Measurements from ENCODE around the gene CLGN. TPM values are rescaled to one million over a fixed set of nuclear protein-coding genes. Genes with fewer than 3 reads are reported as not detected.

Gene CLGN
- total RNA-seq, 1 experiment from 2014 or later: 5.5 TPM

GRCh38 chr4:140363051-140363450 is 64.4 kb downstream of the CLGN start:
- Mint-ChIP-seq H3K27me3 (ENCODE audit: insufficient read depth, unreplicated experiment) (no peaks in the 10 kb centered on the region), H3K36me3 (ENCODE audit: insufficient read depth, unreplicated experiment) (no peaks in the 10 kb centered on the region), H3K4me3 (ENCODE audit: unreplicated experiment) (no peak overlapping the region), H3K9me3 (ENCODE audit: unreplicated experiment) (no peaks in the 10 kb centered on the region), H3K27ac (ENCODE audit: unreplicated experiment) (no peak overlapping the region), H3K4me1 (ENCODE audit: low read depth, unreplicated experiment) (peaks cover 7% of the 10 kb centered on the region)
- intact Hi-C loops (cut with micrococcal nuclease; ENCODE audit: unreplicated experiment): no loop called here
- Histone ChIP-seq H3K27me3 (replicated peaks; ENCODE audit: control insufficient read depth, insufficient read depth, low read length) (no peaks in the 10 kb centered on the region), H3K4me3 (ENCODE audit: low read depth, low read length) (no peak overlapping the region), H3K9me3 (no peaks in the 10 kb centered on the region), H3K36me3 (ENCODE audit: control insufficient read depth, insufficient read depth, low read length) (no peaks in the 10 kb centered on the region), H3K4me1 (peaks cover 17% of the 10 kb centered on the region)
- TF ChIP-seq CTCF (IDR thresholded peaks at IDR 0.05; ENCODE audit: insufficient read depth in 1 of 2, low read depth in 1 of 2, low read length in 1 of 2, severe bottlenecking in 1 of 2, unreplicated experiment in 1 of 2): no peak
- POLR2A ChIA-PET: interaction anchor here (1.0 kb wide), 1 partner anchor 10 kb away, joined by 4 read pairs; the partner anchor contains the start of gene SCOC
- no TSS peak for BruUV-seq (replicated peaks)
- CTCF ChIA-PET: interaction anchor here (1.2 to 1.4 kb wide), 2 partner anchors 10 to 33 kb away, joined by 4 to 7 read pairs; partner anchors contain the start of gene SCOC
- DNase-seq: peak; percentile 29 to 55

GRCh38 chr4:140361099-140361498 is 66.3 kb downstream of the CLGN start:
- H3K27me3 Mint-ChIP-seq (ENCODE audit: insufficient read depth, unreplicated experiment): no peaks in the 10 kb centered on the region
- intact Hi-C loops (cut with micrococcal nuclease; ENCODE audit: unreplicated experiment): no loop called here
- POLR2A ChIA-PET: interaction anchor here (1.6 kb wide), 1 partner anchor 12 kb away, joined by 6 read pairs; the partner anchor contains the start of gene SCOC
- H3K9me3 Mint-ChIP-seq (ENCODE audit: unreplicated experiment): no peaks in the 10 kb centered on the region
- no peak overlapping the region for H3K4me3 Mint-ChIP-seq (ENCODE audit: unreplicated experiment)
- H3K36me3 Mint-ChIP-seq (ENCODE audit: insufficient read depth, unreplicated experiment): no peaks in the 10 kb centered on the region
- CTCF ChIA-PET: interaction anchor here (0.8 to 1.8 kb wide), 2 partner anchors 12 to 489 kb away, joined by 3 to 14 read pairs; partner anchors contain the start of gene SCOC
- no TSS peak for BruUV-seq (replicated peaks)
- Histone ChIP-seq H3K9me3 (no peaks in the 10 kb centered on the region), H3K27me3 (replicated peaks; ENCODE audit: control insufficient read depth, insufficient read depth, low read length) (no peaks in the 10 kb centered on the region), H3K4me3 (ENCODE audit: low read depth, low read length) (no peak overlapping the region), H3K36me3 (ENCODE audit: control insufficient read depth, insufficient read depth, low read length) (no peaks in the 10 kb centered on the region), H3K4me1 (peaks cover 24% of the 10 kb centered on the region)
- peaks cover 13% of the 10 kb centered on the region for H3K4me1 Mint-ChIP-seq (ENCODE audit: low read depth, unreplicated experiment)
- DNase-seq: no peak
- H3K27ac Mint-ChIP-seq (ENCODE audit: unreplicated experiment): no peak overlapping the region
- TF ChIP-seq CTCF (IDR thresholded peaks at IDR 0.05; ENCODE audit: insufficient read depth in 1 of 2, low read depth in 1 of 2, low read length in 1 of 2, severe bottlenecking in 1 of 2, unreplicated experiment in 1 of 2): no peak

GRCh38 chr4:140359562-140360427 is 67.7 kb downstream of the CLGN start:
- peak; percentile 79 to 83 for DNase-seq
- Histone ChIP-seq H3K36me3 (ENCODE audit: control insufficient read depth, insufficient read depth, low read length) (no peaks in the 10 kb centered on the region), H3K9me3 (no peaks in the 10 kb centered on the region), H3K27me3 (replicated peaks; ENCODE audit: control insufficient read depth, insufficient read depth, low read length) (no peaks in the 10 kb centered on the region), H3K4me1 (peaks cover 24% of the 10 kb centered on the region), H3K4me3 (ENCODE audit: low read depth, low read length) (no peak overlapping the region)
- Mint-ChIP-seq H3K9me3 (ENCODE audit: unreplicated experiment) (no peaks in the 10 kb centered on the region), H3K27me3 (ENCODE audit: insufficient read depth, unreplicated experiment) (no peaks in the 10 kb centered on the region), H3K4me3 (ENCODE audit: unreplicated experiment) (no peak overlapping the region), H3K36me3 (ENCODE audit: insufficient read depth, unreplicated experiment) (no peaks in the 10 kb centered on the region), H3K4me1 (ENCODE audit: low read depth, unreplicated experiment) (peaks cover 13% of the 10 kb centered on the region), H3K27ac (ENCODE audit: unreplicated experiment) (no peak overlapping the region)
- CTCF ChIA-PET: interaction anchor here (0.7 to 2.0 kb wide), 23 partner anchors 9 to 525 kb away, joined by 3 to 32 read pairs (median 4); partner anchors contain the start of genes CLGN, ELMOD2, MGAT4D and SCOC
- POLR2A ChIA-PET: interaction anchor here (0.6 to 1.6 kb wide), 2 partner anchors 14 to 488 kb away, joined by 3 to 6 read pairs; partner anchors contain the start of gene SCOC
- intact Hi-C loops (cut with micrococcal nuclease; ENCODE audit: unreplicated experiment): loop anchor here (1.0 kb wide), 6 partner anchors 14 to 492 kb away; partner anchors contain the start of genes ELMOD2 and SCOC
- BruUV-seq (replicated peaks): no TSS peak
- peak; percentile 67 to 80 for TF ChIP-seq CTCF (IDR thresholded peaks at IDR 0.05; ENCODE audit: insufficient read depth in 1 of 2, low read depth in 1 of 2, low read length in 1 of 2, severe bottlenecking in 1 of 2, unreplicated experiment in 1 of 2)

Data from Caco-2 (cell line).